Measurements from ENCODE around the gene TERF2IP.

GRCh38 chr16:75603241-75603640 lies 44.3 kb upstream of the TERF2IP start:
- TF ChIP-seq GATA3 (IDR thresholded peaks at IDR 0.05; ENCODE audit: low read depth, low read length) (no peak), GATA2 (IDR thresholded peaks at IDR 0.05; ENCODE audit: low read depth, low read length) (no peak)

All from SH-SY5Y (cell line).